Activated CD4-positive, alpha-beta T cell treated with anti-CD3 and anti-CD28 coated beads, Interleukin-2, Interleukin-4, amounts not matched to agents 100 ng/mL and 50 ng/mL, durations not matched to agents 16 hours and 8 hours (primary cell): ENCODE data around the gene WDR62.
A peak's percentile ranks its signal among the peaks of the same experiment; 100 is the strongest.
"Not testable (repeated sequence)": the region's sequence is repeated elsewhere in the genome, so short reads cannot be mapped to it uniquely, and the experiment has no call there.

Source experiments
- DNase-seq: peaks from one replicate; pipeline ENCODE4 v3.0.0-alpha.2; 2020; ENCODE audit warnings: low spot score

WDR62 gene

DNA sequence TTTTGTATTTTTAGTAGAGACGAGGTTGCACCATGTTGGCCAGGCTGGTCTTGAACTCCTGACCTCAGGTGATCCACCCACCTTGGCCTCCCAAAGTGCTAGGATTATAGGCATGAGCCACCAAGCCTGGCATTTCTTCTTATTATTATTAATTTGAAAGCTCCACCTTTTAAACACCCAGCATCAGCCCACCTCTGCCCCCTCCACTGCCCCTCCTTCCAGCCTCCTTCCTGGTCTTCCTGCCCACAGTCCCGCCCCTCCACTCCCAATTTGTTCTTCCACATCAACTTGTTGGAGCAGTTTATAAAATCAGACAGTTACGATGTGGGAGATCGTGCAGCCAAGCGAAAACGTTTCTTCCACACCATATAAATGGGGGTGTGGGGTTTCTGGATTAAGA lies 14.2 kb upstream of the WDR62 start:
- DNase-seq, result no peak

DNA sequence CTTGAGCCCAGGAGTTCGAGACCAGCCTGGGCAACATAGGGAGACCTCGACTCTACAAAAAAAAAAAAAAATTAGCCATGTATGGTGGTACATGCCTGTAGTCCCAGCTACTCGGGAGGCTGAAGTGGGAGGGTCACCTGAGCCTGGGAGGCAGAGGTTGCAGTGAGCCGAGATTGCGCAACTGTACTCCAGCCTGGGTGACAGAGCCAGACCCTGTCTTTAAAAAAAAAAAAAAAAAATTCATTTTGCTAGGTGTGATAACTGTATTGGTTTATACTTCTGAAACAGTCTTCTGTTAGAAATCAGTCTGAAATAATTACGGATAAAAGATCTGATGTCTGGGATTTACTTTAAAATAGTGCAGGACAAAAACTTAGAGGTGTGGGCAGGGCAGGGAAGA lies 13.6 kb upstream of the WDR62 start:
- DNase-seq, result not testable (repeated sequence)

DNA sequence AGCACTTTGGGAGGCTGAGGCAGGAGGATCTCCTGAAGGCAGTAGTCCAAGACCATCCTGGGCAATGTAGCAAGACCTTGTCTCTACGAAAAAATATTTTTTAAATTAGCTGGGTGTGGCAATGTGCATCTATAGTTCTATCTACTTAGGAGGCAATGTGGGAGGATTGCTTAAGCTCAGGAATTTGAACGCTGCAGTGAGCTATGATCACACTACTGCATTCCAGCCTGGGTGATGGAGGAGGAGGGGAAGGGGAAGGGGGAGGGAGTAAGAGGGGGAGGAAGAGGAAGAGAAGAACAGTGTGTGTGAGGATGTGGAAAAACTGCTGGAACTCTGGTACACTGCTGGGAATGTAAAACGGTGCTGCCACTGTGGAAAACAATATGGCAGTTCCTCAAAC lies 12.9 kb upstream of the WDR62 start:
- DNase-seq, result no peak

DNA sequence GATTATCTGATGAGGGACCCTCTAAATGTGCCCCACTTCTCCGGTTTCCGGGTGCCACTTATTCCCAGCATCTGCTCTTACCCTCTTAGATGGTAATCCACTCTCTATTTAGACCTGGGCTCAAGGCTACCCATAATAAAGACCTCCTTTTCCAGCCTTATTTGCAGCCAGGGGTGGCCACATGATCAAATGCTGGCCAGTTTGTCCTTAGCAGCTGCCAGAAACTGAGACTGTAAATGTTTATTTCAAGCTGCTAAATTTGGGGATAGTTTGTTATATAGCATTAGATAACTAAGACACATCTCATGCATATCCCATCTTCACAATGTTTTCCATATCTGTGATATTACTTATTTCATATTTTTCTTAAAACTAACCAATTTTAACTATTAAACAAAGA lies 10.7 kb upstream of the WDR62 start:
- DNase-seq, result no peak

DNA sequence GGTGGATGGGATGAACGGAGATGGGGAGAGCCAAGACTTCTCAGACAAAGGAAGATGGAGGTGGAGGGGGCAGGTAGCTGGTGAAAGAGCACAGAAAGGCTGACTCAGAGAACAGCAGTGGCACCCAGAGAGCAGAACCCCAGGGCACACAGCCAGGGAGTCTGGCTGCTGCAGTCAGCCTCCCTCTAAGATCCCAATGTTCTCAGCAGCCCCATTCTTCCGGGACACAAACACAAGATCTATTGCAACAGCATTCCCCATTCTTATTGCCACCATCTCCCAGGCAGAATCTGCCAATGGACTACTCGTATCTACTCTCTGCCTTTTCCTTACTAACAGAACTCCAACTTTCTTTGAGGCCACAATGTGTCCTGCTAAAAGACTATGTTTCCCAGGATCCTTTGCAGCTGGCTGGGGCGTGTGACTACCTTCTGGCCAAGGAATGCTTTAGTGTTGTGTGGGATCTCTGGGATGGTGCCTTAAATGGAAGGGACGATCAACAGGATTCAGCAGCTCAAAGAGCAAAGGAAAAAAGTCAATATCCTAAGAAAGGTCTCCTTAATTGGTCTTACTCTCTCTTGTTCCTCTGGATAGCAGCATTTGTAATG lies 8.2 kb upstream of the WDR62 start:
- no peak for DNase-seq

DNA sequence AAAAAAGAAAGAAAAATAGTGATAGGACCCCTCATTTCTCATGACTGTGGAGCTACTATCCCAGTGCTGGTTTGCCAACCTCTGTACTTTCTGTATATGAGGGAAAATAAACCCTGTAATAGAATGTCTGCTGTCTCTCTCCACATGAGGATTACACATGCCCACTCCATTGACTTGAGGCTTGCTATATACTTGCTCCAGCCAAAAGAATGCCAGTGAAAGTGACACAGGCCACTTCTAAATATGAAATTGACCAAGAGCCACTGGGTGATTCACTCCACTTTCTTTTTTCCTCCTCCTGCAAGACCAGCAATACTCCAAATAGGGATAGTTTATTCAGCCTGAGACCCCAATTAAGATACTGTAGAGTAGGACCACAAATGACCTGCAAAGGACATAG lies 6.9 kb upstream of the WDR62 start:
- no peak for DNase-seq

DNA sequence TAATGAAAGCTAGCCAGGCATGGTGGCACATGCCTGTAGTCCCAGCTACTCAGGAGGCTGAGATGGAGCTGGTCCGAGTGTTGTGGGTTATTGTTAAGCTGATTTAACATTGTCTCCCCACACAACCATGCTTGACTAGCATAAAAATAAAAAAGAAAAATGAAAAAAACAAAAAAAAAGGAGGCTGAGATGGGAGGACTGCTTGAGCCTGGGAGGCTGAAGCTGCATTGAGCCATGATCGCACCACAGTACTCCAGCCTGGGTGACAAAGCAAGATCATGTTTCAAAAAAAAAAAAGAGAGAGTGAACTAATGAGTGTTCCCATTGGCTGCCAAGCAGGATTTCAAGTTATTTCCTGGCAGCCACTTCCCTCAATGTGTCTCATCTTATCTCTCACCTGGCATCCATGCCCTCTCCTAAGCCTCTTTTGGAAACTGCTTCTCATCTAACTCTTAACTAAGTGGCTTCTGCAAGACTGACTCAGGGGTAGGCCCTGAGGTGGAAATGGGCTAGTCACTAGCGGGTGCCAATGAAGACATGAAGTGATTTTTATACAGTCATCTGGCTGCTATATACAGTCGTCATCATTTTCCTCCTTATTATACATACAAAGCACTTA lies 5.5 kb upstream of the WDR62 start:
- DNase-seq, result no peak

DNA sequence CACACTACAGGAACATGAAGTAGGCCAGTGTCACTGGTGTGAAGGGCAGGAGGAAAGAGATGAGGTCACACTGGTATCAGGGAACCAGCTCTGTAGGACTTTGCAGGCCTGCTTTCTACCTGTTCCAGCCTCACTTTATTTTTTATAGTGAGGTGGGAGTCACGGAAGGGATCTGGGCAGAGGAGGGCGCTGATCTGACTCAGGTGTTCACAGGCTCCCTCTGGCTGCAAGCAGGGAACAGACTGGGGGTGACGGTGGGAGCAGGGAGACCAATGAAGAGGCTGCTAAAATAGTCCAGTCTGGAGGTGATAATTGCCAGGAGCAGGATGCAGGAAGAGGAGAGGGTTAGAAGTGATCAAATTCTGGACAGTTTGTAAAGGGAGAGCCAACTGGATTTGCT lies 3.5 kb upstream of the WDR62 start:
- no peak for DNase-seq

DNA sequence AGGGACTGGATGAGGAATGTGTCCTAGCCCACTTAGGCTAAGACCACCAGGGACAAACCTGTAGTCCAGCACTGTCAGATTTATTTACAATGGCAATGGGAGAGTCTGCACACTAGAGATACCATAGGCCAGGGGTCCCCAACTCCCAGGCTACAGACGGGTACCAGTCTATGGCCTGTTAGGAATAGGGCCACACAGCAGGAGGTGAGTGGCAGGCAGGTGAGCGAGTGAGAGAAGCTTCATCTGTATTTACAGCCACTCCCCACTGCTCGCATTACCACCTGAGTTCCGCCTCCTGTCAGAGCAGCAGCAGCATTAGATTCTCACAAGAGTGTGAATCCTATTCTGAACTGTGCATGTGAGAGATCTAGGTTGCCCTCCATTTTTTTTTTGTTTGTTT lies 3.1 kb upstream of the WDR62 start:
- DNase-seq, result no peak

DNA sequence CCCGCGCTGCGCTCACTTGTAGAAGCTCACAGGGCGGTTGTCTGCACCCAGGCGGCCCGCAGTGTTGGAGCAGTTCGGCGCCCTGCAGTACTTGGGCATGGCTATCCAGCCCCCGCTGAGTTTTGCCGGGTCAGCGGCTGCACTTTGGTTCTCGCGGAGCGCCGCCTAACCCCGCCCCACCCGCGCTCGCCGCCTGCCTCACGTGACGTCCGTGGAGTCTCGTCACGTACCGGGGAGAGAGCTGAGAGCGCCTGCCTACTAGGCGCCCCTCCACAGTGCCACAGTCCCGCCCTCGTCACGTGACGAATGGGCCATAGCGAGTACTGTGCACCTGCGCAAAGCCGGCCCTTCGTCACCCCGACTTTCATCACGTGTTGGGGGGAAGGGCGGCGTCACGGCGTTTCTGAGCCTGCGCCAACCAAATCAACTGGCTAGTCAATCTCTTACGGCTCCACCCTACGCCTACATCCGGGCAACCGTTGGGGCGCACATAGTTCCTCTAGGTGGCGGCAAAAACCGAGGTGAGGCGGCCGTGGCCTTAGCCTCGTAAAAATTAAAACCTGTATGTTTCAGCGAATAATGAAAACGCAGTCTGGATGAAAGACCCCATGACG lies 471 bp upstream of the WDR62 start, which contains the start of gene THAP8:
TSS of gene THAP8 (minus strand) at position 167 of the 614 bp plus-strand sequence. CDS start at position 99, 68 bp downstream.
- DNase-seq, result peak; percentile 100

DNA sequence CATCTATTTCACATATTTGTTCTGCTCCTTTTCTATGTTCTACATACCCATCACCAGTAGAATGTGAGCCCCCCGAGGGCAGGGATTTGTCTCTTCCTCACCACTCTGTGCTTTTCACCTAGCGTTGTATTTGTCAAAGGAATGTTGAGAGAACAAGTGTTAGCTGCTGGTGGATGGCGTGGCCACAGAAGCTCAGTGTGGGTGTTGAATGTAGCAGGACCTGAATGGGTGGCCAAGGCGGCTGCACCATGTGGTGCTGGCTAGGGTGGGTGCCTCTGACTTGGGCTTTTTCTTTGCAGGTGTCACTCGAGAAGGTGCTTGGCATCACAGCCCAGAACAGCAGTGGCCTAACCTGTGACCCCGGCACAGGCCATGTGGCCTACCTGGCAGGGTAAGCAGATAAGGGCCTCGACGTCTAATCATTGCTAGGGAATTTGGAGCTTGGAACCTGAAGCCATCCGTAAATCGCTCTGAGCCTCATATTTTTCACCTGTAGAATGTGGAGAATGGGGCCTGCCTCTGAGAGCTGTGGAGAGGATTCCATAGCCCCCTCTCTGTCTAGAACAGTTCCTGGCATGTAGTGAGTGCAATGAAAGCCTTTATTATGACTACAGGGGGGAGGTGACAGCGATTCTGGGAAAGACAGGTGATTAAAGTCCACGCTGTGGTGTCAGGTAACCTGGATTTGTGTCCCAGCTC lies 3.9 kb downstream of the WDR62 start:
- DNase-seq, result no peak

DNA sequence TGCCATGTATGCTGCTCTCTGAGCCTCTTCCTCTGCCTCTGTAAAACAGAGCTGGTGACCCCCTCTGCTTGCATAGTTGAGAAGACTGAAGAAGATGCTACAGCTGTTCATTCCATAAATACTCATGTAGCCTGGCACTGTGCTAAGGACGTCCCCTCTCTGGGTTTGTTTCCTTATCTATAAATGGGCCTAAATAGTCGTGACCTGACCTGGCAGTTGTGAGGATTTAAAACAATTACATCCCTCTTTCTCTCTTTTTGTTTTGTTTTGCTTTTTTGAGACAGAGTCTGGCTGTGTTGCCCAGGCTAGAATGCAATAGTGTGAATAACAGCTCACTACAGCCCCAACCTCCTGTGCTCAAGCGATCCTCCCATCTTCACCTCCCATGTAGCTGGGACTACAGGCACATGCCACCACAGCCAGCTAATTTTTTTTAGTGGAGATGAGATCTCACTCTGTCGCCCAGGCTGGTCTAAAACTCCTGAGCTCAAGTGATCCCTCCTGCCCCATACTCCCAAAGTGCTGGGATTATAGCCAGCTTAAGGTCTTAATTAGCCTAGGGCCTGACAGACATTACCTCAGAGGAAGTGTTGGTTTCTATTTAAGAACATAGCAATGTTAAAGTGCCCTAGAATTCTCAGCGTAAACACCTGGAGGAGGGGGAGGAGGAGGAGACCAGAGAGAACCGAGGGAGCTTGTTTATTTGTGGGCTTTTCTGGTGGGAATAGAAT lies 4.6 kb downstream of the WDR62 start:
- DNase-seq, result no peak

DNA sequence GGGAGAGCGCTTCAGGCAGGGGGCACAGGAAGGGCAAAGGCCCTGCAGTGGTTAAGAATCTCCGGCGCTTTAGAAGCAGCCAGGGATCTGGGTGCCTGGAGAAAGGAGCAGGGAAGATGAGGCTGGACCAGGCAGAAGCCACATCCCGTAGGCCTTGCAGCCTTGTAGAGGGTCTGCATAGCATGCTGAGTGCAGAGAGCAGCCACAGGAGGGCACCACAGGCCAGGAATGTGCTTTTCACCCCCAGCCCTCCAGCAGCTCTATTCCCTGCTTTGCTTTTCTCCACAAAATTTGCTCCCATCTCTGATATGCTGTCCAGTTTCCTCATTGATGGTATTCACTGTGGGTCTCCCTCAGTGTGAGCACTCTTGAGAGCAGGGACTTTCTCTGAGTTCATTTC lies 5.7 kb downstream of the WDR62 start:
- no peak for DNase-seq

DNA sequence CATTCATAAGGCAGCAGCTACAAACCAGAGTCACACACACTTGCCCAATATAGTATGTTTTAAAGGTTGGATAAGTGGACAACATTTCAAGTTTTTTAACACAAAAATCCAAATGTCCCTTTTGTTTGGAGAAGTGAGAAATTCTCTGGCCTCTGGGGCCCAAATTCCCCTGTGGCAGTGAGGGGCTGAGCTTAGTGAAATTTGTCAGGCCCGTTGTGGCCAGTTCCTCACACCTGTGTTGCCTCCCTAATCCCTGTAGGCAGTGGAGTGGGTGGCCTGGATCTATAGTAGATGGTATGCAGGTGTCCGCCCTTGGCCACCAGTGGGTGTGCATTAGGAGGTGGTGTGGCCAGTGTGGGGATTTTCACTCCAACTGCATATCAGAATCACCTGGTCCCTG lies 6.7 kb downstream of the WDR62 start:
- DNase-seq, result no peak

DNA sequence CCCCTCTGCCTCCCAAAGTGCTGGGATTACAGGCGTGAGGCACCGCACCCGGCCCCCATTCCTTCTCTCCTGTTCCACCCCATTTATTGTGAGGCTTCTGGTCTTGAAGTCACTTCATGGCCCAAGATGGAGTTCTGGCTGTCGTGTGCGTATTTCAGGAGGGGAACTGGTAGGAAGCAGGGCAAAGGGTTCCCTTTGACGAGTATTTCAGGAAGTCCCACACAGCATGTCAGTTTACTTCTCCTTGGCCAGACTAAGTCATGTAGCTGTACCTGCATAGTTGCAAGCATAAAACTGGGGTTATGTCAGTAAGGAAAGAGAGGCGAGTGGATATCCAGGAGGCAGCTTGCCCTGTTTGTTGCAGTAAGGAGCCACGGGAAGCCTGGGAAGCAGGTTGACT lies 10.1 kb downstream of the WDR62 start:
- DNase-seq, result no peak

DNA sequence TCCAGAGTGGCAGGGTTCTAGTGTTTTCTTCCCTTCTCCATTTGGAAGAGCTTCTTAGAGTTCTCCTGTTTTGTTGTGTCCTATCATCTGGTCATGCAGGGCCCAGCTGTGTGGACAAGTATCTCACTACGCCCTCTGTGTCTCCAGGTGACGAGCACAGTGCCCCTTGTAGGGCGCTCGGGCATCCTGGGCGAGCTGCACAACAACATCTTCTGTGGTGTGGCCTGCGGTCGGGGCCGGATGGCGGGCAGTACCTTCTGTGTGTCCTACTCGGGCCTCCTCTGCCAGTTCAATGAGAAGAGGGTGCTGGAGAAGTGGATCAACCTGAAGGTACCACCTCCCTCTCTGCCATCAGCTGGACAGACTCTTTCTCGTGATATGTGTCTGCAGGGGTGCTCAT lies 13.0 kb downstream of the WDR62 start:
- DNase-seq, result no peak

DNA sequence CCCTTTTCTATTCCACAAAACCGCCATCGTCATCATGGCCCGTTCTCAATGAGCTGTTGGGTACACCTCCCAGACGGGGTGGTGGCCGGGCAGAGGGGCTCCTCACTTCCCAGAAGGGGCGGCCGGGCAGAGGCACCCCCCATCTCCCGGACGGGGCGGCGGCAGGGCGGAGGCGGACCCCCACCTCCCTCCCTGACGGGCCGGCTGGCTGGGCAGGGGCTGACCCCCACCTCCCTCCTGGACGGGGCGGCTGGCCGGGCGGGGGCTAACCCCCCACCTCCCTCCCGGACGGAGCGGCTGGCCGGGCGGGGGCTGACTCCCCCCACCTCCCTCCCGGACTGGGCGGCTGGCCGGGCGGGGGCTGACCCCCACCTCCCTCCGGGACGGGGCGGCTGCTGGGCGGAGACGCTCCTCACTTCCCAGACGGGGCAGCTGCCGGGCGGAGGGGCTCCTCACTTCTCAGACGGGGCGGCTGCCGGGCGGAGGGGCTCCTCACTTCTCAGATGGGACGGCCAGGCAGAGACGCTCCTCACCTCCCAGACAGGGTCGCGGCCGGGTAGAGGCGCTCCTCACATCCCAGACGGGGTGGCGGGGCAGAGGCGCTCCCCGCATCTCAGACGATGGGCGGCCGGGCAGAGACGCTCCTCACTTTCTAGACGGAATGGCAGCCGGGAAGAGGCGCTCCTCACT lies 14.3 kb downstream of the WDR62 start:
- DNase-seq, result not testable (repeated sequence)

DNA sequence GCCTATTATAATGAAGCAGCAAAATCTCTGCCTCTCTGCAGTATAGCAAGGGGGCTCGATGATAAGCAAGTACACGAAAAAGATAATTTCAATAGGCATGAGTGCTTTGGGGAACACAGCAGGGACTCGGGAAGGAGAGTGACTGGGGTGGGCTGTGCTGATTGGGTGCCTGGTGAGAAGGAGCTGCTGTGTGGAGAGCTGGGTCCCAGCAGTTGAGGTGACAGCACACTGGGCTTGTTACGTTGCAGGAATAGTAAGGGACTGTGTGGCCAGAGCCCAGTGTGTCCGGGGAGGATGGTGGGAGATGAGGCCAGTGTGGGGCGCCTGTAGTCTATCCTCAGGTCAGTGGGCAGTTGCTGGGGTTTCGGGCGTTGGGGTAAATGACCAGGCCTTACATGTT lies 17.4 kb downstream of the WDR62 start:
- DNase-seq, result no peak

DNA sequence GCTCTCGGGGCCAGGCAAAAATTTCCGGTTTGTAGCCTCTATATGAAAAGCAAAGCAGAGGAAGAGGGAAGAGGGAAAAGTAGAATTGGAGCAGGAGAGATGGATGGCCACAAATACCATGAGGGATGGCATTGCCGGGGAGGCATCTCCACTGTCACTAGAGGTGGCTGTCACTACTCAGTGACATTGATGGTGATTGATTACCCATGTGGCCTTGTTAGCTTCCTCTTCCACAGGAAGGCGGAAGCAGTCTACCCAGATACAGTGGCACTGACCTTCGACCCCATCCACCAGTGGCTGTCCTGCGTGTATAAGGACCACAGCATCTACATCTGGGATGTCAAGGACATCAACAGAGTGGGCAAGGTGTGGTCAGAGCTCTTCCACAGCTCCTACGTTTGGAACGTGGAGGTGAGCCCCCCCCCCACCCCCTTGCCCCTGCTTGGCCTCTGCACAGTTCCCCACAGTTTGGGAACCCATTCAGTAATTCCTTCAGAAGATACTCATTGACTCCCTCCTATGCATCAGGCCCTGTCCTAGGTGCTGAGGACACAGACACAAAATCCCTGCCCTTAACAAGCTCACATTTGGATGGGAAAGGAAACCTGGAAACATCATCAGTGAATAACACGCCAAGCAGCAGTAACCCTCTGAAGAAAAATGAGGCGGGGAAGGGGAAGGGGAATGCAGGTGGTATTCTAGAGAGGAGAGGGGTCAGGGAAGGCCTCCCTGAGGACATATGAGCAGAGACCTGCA lies 18.6 kb downstream of the WDR62 start:
- DNase-seq, result no peak

DNA sequence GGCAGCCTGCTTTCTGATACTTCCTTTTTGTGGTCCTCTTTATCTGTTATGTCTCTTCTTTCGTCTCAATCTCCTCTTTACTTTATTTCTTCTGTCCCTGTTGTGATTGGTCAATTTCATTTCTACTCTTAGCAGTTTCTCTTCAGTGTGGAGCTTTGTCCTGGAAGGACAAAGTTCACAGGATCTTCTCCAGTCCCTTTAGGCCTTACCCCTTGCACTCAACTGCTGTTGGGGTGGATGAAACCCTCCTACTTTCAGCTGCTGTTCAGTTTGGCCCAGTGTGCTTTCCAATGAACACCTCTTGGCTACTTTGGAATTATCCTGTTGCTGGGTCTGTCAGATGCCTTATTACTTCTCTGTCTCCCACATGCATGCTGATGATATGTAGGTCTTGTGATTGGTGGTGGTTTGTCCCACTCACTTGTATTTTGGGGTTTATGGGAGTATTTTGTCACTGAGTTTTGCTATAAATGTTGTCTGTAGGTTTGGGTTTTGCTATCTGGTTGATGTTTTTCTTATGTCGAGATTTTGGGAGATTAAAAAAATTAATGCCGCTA lies 24.8 kb downstream of the WDR62 start:
- DNase-seq, result no peak

DNA sequence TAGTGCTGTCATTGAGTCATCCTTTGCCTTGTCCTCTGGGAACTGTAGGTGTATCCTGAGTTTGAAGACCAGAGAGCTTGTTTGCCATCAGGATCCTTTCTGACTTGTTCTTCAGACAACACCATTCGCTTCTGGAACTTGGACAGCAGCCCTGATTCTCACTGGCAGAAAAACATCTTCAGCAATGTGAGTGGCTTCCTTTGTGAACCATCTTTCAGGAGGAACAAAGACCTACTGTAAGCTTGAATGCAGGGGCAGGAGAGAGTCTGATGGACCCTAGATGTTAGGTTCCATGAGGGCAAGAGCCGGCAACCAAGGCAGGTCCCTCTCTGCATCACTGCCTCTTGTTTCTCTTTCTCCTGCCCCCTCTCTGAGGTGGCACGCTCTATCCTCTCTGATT lies 26.7 kb downstream of the WDR62 start:
- DNase-seq, result no peak
